ENCODE measurements around the gene CDHR1. TPM values are rescaled to one million over a fixed set of nuclear protein-coding genes. Genes with fewer than 3 reads are reported as not detected.
"Not testable (repeated sequence)": the region's sequence is repeated elsewhere in the genome, so short reads cannot be mapped to it uniquely, and the experiment has no call there.

The CDHR1 gene
- total RNA-seq (2014; rRNA removed; shearing (Covaris generic); ENCODE audit: low replicate concordance): not detected in 2 replicates

- H2AFZ ChIP-seq (ENCODE audit: low read length): no peak within 1 kb of the TSS
- no peak within 1 kb of the TSS for H3K4me3 ChIP-seq (ENCODE audit: low read length)
- no peaks in the 10 kb centered on the region for H3K4me1 ChIP-seq (ENCODE audit: low read length)
- DNase-seq: no peak
- no peak within 1 kb of the TSS for H3K9ac ChIP-seq (ENCODE audit: low read length)
- H3K36me3 ChIP-seq (ENCODE audit: insufficient read depth, low read length): no peaks in the 10 kb centered on the region
- H3K27me3 ChIP-seq (ENCODE audit: low read length): no peaks in the 10 kb centered on the region
- H3K9me2 ChIP-seq (replicated peaks; ENCODE audit: insufficient read depth, low read length): no peaks in the 10 kb centered on the region
- H3K79me2 ChIP-seq (ENCODE audit: low read length): no peaks in the 10 kb centered on the region
- H3K27ac ChIP-seq (ENCODE audit: low read length): no peak within 1 kb of the TSS
- no peak within 1 kb of the TSS for H3K4me2 ChIP-seq (ENCODE audit: low read depth, low read length, poor library complexity, severe bottlenecking)
- H3K9me3 ChIP-seq (ENCODE audit: low read length): no peaks in the 10 kb centered on the region
- no peaks in the 10 kb centered on the region for H4K20me1 ChIP-seq (ENCODE audit: insufficient read depth, low read depth, low read length)
Observed at GRCh38 chr10:84194424-84195043, at the start of gene CDHR1. CDHR1 (plus strand) TSS chr10:84194537; CDS start chr10:84194761, 224 bp downstream.

GRCh38 chr10:84147347-84147746 lies 47.0 kb upstream of the CDHR1 start:
- no peak overlapping the region for H2AFZ ChIP-seq (ENCODE audit: low read length)
- peaks cover 10% of the 10 kb centered on the region for H3K4me1 ChIP-seq (ENCODE audit: low read length)
- H3K9me2 ChIP-seq (replicated peaks; ENCODE audit: insufficient read depth, low read length): no peaks in the 10 kb centered on the region
- no peaks in the 10 kb centered on the region for H3K27me3 ChIP-seq (ENCODE audit: low read length)
- no peak overlapping the region for H3K9ac ChIP-seq (ENCODE audit: low read length)
- no peak for DNase-seq
- peaks cover 32% of the 10 kb centered on the region; the same call in 1 of the 2 replicates for H3K36me3 ChIP-seq (ENCODE audit: insufficient read depth, low read length)
- H3K4me2 ChIP-seq (ENCODE audit: low read depth, low read length, poor library complexity, severe bottlenecking): no peak overlapping the region
- no peaks in the 10 kb centered on the region for H4K20me1 ChIP-seq (ENCODE audit: insufficient read depth, low read depth, low read length)
- 0 out of 2 replicates have a peak, but pooled peaks cover 5% of the 10 kb centered on the region for H3K79me2 ChIP-seq (ENCODE audit: low read length)
- no peak overlapping the region for H3K4me3 ChIP-seq (ENCODE audit: low read length)
- no peaks in the 10 kb centered on the region for H3K9me3 ChIP-seq (ENCODE audit: low read length)
- H3K27ac ChIP-seq (ENCODE audit: low read length): no peak overlapping the region

DNA sequence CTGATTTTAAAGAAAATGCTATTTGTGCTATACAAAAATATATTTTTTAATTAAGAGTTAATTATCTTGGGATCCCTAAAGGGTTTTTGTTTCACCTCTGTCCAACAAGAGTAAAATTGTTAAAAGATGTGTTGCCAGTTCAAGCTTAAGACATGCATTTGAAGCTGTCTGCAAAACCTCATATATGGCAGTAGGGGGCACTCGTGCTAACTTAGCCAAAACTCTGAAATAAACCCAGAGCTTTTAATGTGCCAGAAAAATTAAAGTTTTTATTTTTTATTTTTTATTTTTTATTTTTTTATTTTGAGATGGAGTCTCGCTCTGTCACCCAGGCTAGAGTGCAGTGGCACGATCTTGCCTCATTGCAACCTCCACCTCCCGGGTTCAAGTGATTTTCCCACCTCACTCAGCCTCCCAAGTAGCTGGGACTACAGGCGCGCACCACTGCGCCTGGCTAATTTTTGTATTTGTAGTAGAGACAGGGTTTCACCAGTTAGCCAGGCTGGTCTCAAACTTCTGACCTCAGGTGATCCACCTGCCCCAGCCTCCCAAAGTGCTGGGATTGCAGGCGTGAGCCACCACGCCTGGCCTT lies 46.2 kb upstream of the CDHR1 start:
- H3K79me2 ChIP-seq (ENCODE audit: low read length); H3K9me3 ChIP-seq (ENCODE audit: low read length); H3K4me3 ChIP-seq (ENCODE audit: low read length); H3K9me2 ChIP-seq (replicated peaks; ENCODE audit: insufficient read depth, low read length); H3K27me3 ChIP-seq (ENCODE audit: low read length); H3K4me2 ChIP-seq (ENCODE audit: low read depth, low read length, poor library complexity, severe bottlenecking); H3K4me1 ChIP-seq (ENCODE audit: low read length); H3K9ac ChIP-seq (ENCODE audit: low read length); H4K20me1 ChIP-seq (ENCODE audit: insufficient read depth, low read depth, low read length); H3K27ac ChIP-seq (ENCODE audit: low read length); H2AFZ ChIP-seq (ENCODE audit: low read length): not testable (repeated sequence)
- H3K36me3 ChIP-seq (ENCODE audit: insufficient read depth, low read length): peaks cover 27% of the 10 kb centered on the region; the same call in 1 of the 2 replicates
- DNase-seq: peak; percentile 56

GRCh38 chr10:84149854-84150253 lies 44.5 kb upstream of the CDHR1 start:
- Histone ChIP-seq H3K9ac (ENCODE audit: low read length) (no peak overlapping the region), H3K4me3 (ENCODE audit: low read length) (no peak overlapping the region), H3K4me1 (ENCODE audit: low read length) (no peaks in the 10 kb centered on the region), H3K36me3 (ENCODE audit: insufficient read depth, low read length) (peaks cover 26% of the 10 kb centered on the region), H3K4me2 (ENCODE audit: low read depth, low read length, poor library complexity, severe bottlenecking) (no peak overlapping the region), H3K27me3 (ENCODE audit: low read length) (no peaks in the 10 kb centered on the region), H2AFZ (ENCODE audit: low read length) (no peak overlapping the region), H3K9me2 (replicated peaks; ENCODE audit: insufficient read depth, low read length) (no peaks in the 10 kb centered on the region), H4K20me1 (ENCODE audit: insufficient read depth, low read depth, low read length) (no peaks in the 10 kb centered on the region), H3K27ac (ENCODE audit: low read length) (no peak overlapping the region), H3K79me2 (ENCODE audit: low read length) (no peaks in the 10 kb centered on the region), H3K9me3 (ENCODE audit: low read length) (no peaks in the 10 kb centered on the region)
- no peak for DNase-seq

DNA sequence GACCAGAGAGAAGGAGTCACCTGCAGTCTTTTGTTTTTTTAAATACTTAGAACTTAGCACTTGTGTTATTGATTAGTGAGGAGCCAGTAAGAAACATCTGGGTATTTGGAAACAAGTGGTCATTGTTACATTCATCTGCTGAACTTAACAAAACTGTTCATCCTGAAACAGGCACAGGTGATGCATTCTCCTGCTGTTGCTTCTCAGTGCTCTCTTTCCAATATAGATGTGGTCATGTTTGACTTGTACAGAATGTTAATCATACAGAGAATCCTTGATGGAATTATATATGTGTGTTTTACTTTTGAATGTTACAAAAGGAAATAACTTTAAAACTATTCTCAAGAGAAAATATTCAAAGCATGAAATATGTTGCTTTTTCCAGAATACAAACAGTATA lies 41.6 kb upstream of the CDHR1 start:
- no peak overlapping the region for H3K27ac ChIP-seq (ENCODE audit: low read length)
- peaks cover 22% of the 10 kb centered on the region for H3K36me3 ChIP-seq (ENCODE audit: insufficient read depth, low read length)
- H3K9me3 ChIP-seq (ENCODE audit: low read length): no peaks in the 10 kb centered on the region
- no peaks in the 10 kb centered on the region for H3K9me2 ChIP-seq (replicated peaks; ENCODE audit: insufficient read depth, low read length)
- H4K20me1 ChIP-seq (ENCODE audit: insufficient read depth, low read depth, low read length): no peaks in the 10 kb centered on the region
- H3K4me2 ChIP-seq (ENCODE audit: low read depth, low read length, poor library complexity, severe bottlenecking): no peak overlapping the region
- no peaks in the 10 kb centered on the region for H3K79me2 ChIP-seq (ENCODE audit: low read length)
- H3K27me3 ChIP-seq (ENCODE audit: low read length): no peaks in the 10 kb centered on the region
- no peak overlapping the region for H3K9ac ChIP-seq (ENCODE audit: low read length)
- no peak overlapping the region for H3K4me3 ChIP-seq (ENCODE audit: low read length)
- H3K4me1 ChIP-seq (ENCODE audit: low read length): no peaks in the 10 kb centered on the region
- no peak for DNase-seq
- H2AFZ ChIP-seq (ENCODE audit: low read length): no peak overlapping the region

DNA sequence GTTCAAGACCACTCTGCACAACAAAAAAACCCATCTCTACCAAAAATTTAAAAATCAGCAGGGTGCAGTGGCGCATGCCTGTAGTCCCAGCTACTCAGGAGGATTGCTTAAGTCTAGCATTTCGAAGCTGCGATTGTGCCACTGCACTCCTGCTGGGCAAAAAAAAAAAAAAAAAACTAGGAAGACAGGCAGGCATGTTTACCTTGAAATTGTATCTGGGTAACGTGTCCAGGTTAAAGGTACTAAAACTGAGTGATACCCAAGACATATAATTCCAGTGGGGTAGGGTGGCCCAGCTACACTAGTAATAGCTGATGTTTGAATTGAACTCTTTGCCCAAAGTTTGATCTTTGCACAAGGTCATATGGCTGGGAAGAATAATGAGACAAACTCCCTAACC lies 38.8 kb upstream of the CDHR1 start:
- Histone ChIP-seq H3K9me2 (replicated peaks; ENCODE audit: insufficient read depth, low read length) (no peaks in the 10 kb centered on the region), H4K20me1 (ENCODE audit: insufficient read depth, low read depth, low read length) (no peaks in the 10 kb centered on the region), H3K9ac (ENCODE audit: low read length) (no peak overlapping the region), H3K9me3 (ENCODE audit: low read length) (no peaks in the 10 kb centered on the region), H3K27ac (ENCODE audit: low read length) (no peak overlapping the region), H3K79me2 (ENCODE audit: low read length) (no peaks in the 10 kb centered on the region), H3K4me2 (ENCODE audit: low read depth, low read length, poor library complexity, severe bottlenecking) (no peak overlapping the region), H3K4me1 (ENCODE audit: low read length) (no peaks in the 10 kb centered on the region), H3K27me3 (ENCODE audit: low read length) (no peaks in the 10 kb centered on the region), H3K36me3 (ENCODE audit: insufficient read depth, low read length) (peaks cover 10% of the 10 kb centered on the region), H3K4me3 (ENCODE audit: low read length) (no peak overlapping the region), H2AFZ (ENCODE audit: low read length) (no peak overlapping the region)
- DNase-seq: no peak

DNA sequence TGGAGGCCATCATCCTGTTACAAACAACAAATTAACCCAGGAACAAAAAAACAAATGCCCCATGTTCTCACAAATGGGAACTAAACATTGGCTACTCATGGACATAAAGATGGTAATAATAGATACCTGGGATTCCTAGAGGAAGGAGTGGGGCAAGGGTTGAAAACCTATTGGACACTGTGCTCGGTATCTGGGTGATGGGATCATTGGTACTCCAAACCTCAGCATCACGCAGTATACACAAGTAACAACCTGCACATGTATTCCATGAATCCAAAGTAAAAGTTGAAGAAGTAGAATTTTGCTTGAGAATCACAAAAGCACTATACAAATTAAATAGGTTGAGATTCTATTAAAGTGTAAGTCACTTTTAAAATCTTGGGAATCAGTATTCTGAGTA lies 38.3 kb upstream of the CDHR1 start:
- no peaks in the 10 kb centered on the region for H3K4me1 ChIP-seq (ENCODE audit: low read length)
- DNase-seq: no peak
- H3K4me3 ChIP-seq (ENCODE audit: low read length): no peak overlapping the region
- no peak overlapping the region for H2AFZ ChIP-seq (ENCODE audit: low read length)
- H3K9me2 ChIP-seq (replicated peaks; ENCODE audit: insufficient read depth, low read length): no peaks in the 10 kb centered on the region
- peaks cover 6% of the 10 kb centered on the region for H3K36me3 ChIP-seq (ENCODE audit: insufficient read depth, low read length)
- no peak overlapping the region for H3K9ac ChIP-seq (ENCODE audit: low read length)
- H4K20me1 ChIP-seq (ENCODE audit: insufficient read depth, low read depth, low read length): no peaks in the 10 kb centered on the region
- no peak overlapping the region for H3K27ac ChIP-seq (ENCODE audit: low read length)
- no peaks in the 10 kb centered on the region for H3K9me3 ChIP-seq (ENCODE audit: low read length)
- H3K27me3 ChIP-seq (ENCODE audit: low read length): no peaks in the 10 kb centered on the region
- H3K4me2 ChIP-seq (ENCODE audit: low read depth, low read length, poor library complexity, severe bottlenecking): no peak overlapping the region
- H3K79me2 ChIP-seq (ENCODE audit: low read length): no peaks in the 10 kb centered on the region

- no peaks in the 10 kb centered on the region for H3K9me3 ChIP-seq (ENCODE audit: low read length)
- no peak overlapping the region for H3K9ac ChIP-seq (ENCODE audit: low read length)
- H3K27ac ChIP-seq (ENCODE audit: low read length): no peak overlapping the region
- H2AFZ ChIP-seq (ENCODE audit: low read length): no peak overlapping the region
- no peaks in the 10 kb centered on the region for H3K79me2 ChIP-seq (ENCODE audit: low read length)
- H3K9me2 ChIP-seq (replicated peaks; ENCODE audit: insufficient read depth, low read length): no peaks in the 10 kb centered on the region
- H3K36me3 ChIP-seq (ENCODE audit: insufficient read depth, low read length): peaks cover 6% of the 10 kb centered on the region
- no peaks in the 10 kb centered on the region for H4K20me1 ChIP-seq (ENCODE audit: insufficient read depth, low read depth, low read length)
- DNase-seq: peak; percentile 55
- no peaks in the 10 kb centered on the region for H3K27me3 ChIP-seq (ENCODE audit: low read length)
- H3K4me2 ChIP-seq (ENCODE audit: low read depth, low read length, poor library complexity, severe bottlenecking): no peak overlapping the region
- no peak overlapping the region for H3K4me3 ChIP-seq (ENCODE audit: low read length)
- no peaks in the 10 kb centered on the region for H3K4me1 ChIP-seq (ENCODE audit: low read length)
Observed at GRCh38 chr10:84156768-84157167, 37.6 kb upstream of the CDHR1 start.

Data from Karpas-422 (cell line).